Activated CD8-positive, alpha-beta memory T cell treated with anti-CD3 and anti-CD28 coated beads for 1 hour (primary cell): ENCODE data around the gene PREX1.

ENCODE experiments used
- DNase-seq, 2 donors: peaks; one replicate each; pipeline ENCODE4 v3.0.0-alpha.2; 2020; ENCODE audit warnings: low read depth in 1 of 2; ENCODE audit errors: extremely low read depth in 1 of 2

Gene PREX1

GRCh38 chr20:48705240-48706115 is 122.3 kb downstream of the PREX1 start:
- no peak for DNase-seq

GRCh38 chr20:48704761-48705160 is 123.0 kb downstream of the PREX1 start:
- DNase-seq: no peak

- DNase-seq: no peak
Measured at GRCh38 chr20:48703511-48704219, 124.1 kb downstream of the PREX1 start.

- DNase-seq: no peak
Measured at GRCh38 chr20:48703107-48703506, 124.7 kb downstream of the PREX1 start.

GRCh38 chr20:48702455-48702913 is 125.3 kb downstream of the PREX1 start:
- DNase-seq: no peak

GRCh38 chr20:48701702-48702101 is 126.1 kb downstream of the PREX1 start:
- DNase-seq: no peak

GRCh38 chr20:48698507-48699267 is 129.1 kb downstream of the PREX1 start:
- DNase-seq: no peak

GRCh38 chr20:48697845-48698491 is 129.8 kb downstream of the PREX1 start:
- no peak for DNase-seq

- DNase-seq: no peak
Measured at GRCh38 chr20:48696671-48697070, 131.1 kb downstream of the PREX1 start.

- no peak for DNase-seq
Measured at GRCh38 chr20:48695738-48696137, 132.1 kb downstream of the PREX1 start.

GRCh38 chr20:48695255-48695654 is 132.5 kb downstream of the PREX1 start:
- no peak for DNase-seq

- no peak for DNase-seq
Measured at GRCh38 chr20:48694381-48694865, 133.4 kb downstream of the PREX1 start.

- DNase-seq: no peak
Measured at GRCh38 chr20:48691523-48691922, 136.3 kb downstream of the PREX1 start.

GRCh38 chr20:48690888-48691287 is 136.9 kb downstream of the PREX1 start:
- DNase-seq: no peak

GRCh38 chr20:48689874-48690571 is 137.8 kb downstream of the PREX1 start:
- no peak for DNase-seq

GRCh38 chr20:48689388-48689787 is 138.4 kb downstream of the PREX1 start:
- DNase-seq: no peak

GRCh38 chr20:48688579-48688978 is 139.2 kb downstream of the PREX1 start:
- no peak for DNase-seq

- DNase-seq: no peak
Measured at GRCh38 chr20:48687117-48687800, 140.5 kb downstream of the PREX1 start.
